GF-D8 (cell line): ENCODE results near the gene KCTD20.

Experiments
- DNase-seq: peaks from one replicate; lab custom pipeline; 2025; lab: John Stamatoyannopoulos, UW

The KCTD20 gene

GRCh38 chr6:36493859-36494258, 51.1 kb downstream of the KCTD20 start:
- DNase-seq = peak; percentile 88

GRCh38 chr6:36495086-36495485, 52.3 kb downstream of the KCTD20 start:
- DNase-seq = no peak

GRCh38 chr6:36499918-36500317, 57.1 kb downstream of the KCTD20 start:
- no peak for DNase-seq

GRCh38 chr6:36501686-36502085, 58.9 kb downstream of the KCTD20 start:
- no peak for DNase-seq

- no peak for DNase-seq
Observed at GRCh38 chr6:36504181-36504580, 61.4 kb downstream of the KCTD20 start.

- DNase-seq = no peak
Observed at GRCh38 chr6:36504982-36505381, 62.2 kb downstream of the KCTD20 start.

GRCh38 chr6:36505744-36506534, 63.1 kb downstream of the KCTD20 start:
- no peak for DNase-seq

GRCh38 chr6:36506611-36507010, 63.8 kb downstream of the KCTD20 start:
- no peak for DNase-seq

- DNase-seq = no peak
Observed at GRCh38 chr6:36508532-36508931, 65.7 kb downstream of the KCTD20 start.

- DNase-seq = no peak
Observed at GRCh38 chr6:36510365-36510764, 67.6 kb downstream of the KCTD20 start.

- DNase-seq = no peak
Observed at GRCh38 chr6:36514554-36515456, 72.0 kb downstream of the KCTD20 start.

- DNase-seq = no peak
Observed at GRCh38 chr6:36515844-36516243, 73.0 kb downstream of the KCTD20 start.

- DNase-seq = no peak
Observed at GRCh38 chr6:36516559-36516958, 73.8 kb downstream of the KCTD20 start.

- DNase-seq = no peak
Observed at GRCh38 chr6:36516988-36517387, 74.2 kb downstream of the KCTD20 start.

GRCh38 chr6:36517408-36517807, 74.6 kb downstream of the KCTD20 start:
- DNase-seq = no peak

GRCh38 chr6:36519352-36519751, 76.6 kb downstream of the KCTD20 start:
- DNase-seq = no peak

- DNase-seq = no peak
Observed at GRCh38 chr6:36523451-36523850, 80.7 kb downstream of the KCTD20 start.

- no peak for DNase-seq
Observed at GRCh38 chr6:36523936-36524499, 81.2 kb downstream of the KCTD20 start.

GRCh38 chr6:36524871-36525270, 82.1 kb downstream of the KCTD20 start:
- DNase-seq = no peak

- no peak for DNase-seq
Observed at GRCh38 chr6:36525346-36525745, 82.5 kb downstream of the KCTD20 start.

GRCh38 chr6:36526066-36526465, 83.3 kb downstream of the KCTD20 start:
- DNase-seq = peak; percentile 74

- no peak for DNase-seq
Observed at GRCh38 chr6:36533321-36533720, 90.5 kb downstream of the KCTD20 start.
